NT2/D1 (cell line): ENCODE data around the gene HBB.
A peak's percentile ranks its signal among the peaks of the same experiment; 100 is the strongest.
"Not testable (repeated sequence)": the region's sequence is repeated elsewhere in the genome, so short reads cannot be mapped to it uniquely, and the experiment has no call there.

Experiments used
- DNase-seq: peaks from one replicate; pipeline ENCODE4 v3.0.0-alpha.2; 2011; ENCODE audit warnings: low read depth, low spot score
- H3K27me3 ChIP-seq: 2 replicates; pipeline ENCODE4 v1.6.0; 2011; ENCODE audit warnings: mild to moderate bottlenecking; ENCODE audit not compliant: insufficient read length, insufficient read depth
- H3K36me3 ChIP-seq: 2 replicates; pipeline ENCODE4 v1.6.1; 2011; ENCODE audit warnings: mild to moderate bottlenecking, low read length, mixed read lengths; ENCODE audit not compliant: insufficient read depth, insufficient read length
- H3K4me1 ChIP-seq: 2 replicates; pipeline ENCODE4 v1.5.1; 2011; ENCODE audit not compliant: insufficient read depth, insufficient read length
- H3K4me3 ChIP-seq: 2 replicates; pipeline ENCODE4 v1.5.1; 2011; ENCODE audit warnings: low read depth; ENCODE audit not compliant: insufficient read length
- H3K9ac ChIP-seq: 2 replicates; pipeline ENCODE4 v1.6.0; 2011; ENCODE audit warnings: low read depth; ENCODE audit not compliant: insufficient read length
- H3K9me3 ChIP-seq: 2 replicates; pipeline ENCODE4 v1.5.1; 2011; ENCODE audit warnings: mild to moderate bottlenecking, low read length; ENCODE audit not compliant: insufficient read depth
- SUZ12 ChIP-seq: IDR thresholded peaks from 2 replicates; pipeline ENCODE4 v1.6.1; 2011; ENCODE audit not compliant: insufficient read length, insufficient read depth; ENCODE audit errors: extremely low read depth
- YY1 ChIP-seq: IDR thresholded peaks from 2 replicates; pipeline ENCODE4 v1.6.1; 2011; ENCODE audit not compliant: insufficient read length, insufficient read depth
- ZNF274 ChIP-seq: IDR thresholded peaks from 2 replicates; pipeline ENCODE4 v1.6.1; 2011; ENCODE audit warnings: mild to moderate bottlenecking, low read depth, low read length

Gene HBB

DNA sequence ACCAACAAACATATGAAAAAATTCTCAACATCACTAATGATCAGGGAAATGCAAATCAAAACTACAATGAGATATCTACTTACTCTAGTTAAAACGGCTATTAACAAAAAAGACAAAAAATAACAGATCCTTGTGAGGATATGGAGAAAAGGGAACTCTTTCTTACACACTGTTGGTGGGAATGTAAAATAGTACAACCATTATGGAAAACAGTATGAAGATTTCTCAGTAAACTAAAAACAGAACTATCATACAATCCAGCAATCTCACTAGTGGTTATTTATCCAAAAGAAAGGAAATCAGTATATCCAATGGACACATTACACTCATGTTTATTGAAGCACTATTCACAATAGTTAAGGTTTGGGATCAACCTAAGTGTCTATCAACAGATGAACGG lies 39.0 kb upstream of the HBB start:
- no peaks in the 10 kb centered on the region for H3K4me1 ChIP-seq
- H3K9me3 ChIP-seq: no peaks in the 10 kb centered on the region
- H3K4me3 ChIP-seq: no peak overlapping the region
- no peak for DNase-seq
- no peaks in the 10 kb centered on the region for H3K27me3 ChIP-seq
- TF ChIP-seq SUZ12 (no peak), YY1 (no peak)
- H3K9ac ChIP-seq: no peak overlapping the region
- H3K36me3 ChIP-seq: no peaks in the 10 kb centered on the region

DNA sequence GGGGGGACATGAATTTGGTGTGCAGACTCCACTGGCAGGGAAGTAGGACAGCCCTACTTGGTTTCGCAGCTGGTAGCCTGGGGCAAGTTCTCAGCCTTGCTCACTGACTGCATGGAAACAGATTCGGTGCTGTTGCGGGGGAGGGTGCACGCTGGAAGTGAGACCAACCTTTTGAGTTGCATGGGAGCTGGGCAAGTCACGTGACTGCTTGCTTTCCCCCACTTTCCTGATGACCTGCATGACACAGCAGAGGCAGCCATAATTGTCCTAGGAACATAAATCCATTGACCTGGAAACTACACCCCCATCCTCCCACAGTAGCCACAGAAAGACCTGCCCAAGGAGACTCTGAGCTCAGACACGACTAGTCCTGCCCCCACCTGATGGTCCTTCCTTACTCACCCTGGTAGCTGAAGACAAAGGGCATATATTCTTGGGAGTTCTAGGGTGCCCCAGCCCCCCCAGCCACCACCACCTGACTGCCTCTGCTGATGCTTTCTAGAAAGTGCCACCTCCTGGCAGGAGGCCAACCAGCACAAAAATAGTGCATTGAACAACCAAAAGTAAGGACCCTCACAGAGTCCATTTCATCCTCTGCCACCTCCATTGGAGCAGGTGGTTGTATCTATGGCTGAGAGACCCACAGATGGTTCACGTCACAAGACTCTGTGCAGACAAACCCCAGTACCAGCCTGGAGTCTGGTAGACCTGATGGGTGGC lies 31.8 kb upstream of the HBB start:
- Histone ChIP-seq H3K4me1 (peaks cover 6% of the 10 kb centered on the region), H3K36me3 (no peaks in the 10 kb centered on the region), H3K9ac (no peak overlapping the region), H3K27me3 (no peaks in the 10 kb centered on the region), H3K4me3 (no peak overlapping the region), H3K9me3 (no peaks in the 10 kb centered on the region)
- peak; percentile 71 for DNase-seq
- no peak for TF ChIP-seq ZNF274
- TF ChIP-seq YY1: peak; percentile 51
- TF ChIP-seq SUZ12: no peak

DNA sequence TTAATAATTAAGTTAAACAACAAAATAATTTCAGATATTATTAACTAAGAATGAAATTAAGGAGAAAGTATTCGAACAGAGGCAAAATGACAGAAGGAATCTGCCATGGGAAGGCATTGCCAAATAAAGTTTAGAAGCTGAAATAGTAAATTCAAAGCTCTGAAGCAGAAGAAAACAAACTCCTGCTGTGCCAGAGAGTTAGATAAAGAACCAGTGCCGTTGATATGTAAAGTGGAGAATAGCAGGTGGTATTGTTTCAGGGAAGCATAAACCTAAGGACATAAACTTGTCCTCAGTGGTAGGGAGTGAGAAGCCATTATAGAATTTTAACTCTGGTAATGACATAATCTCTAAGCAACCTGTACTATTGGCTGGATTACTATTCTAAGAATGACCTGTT lies 30.4 kb upstream of the HBB start:
- Histone ChIP-seq H3K9ac (no peak overlapping the region), H3K4me1 (peaks cover 6% of the 10 kb centered on the region), H3K36me3 (no peaks in the 10 kb centered on the region), H3K27me3 (no peaks in the 10 kb centered on the region), H3K4me3 (no peak overlapping the region), H3K9me3 (no peaks in the 10 kb centered on the region)
- DNase-seq: peak; percentile 60
- no peak for TF ChIP-seq ZNF274
- no peak for TF ChIP-seq SUZ12
- TF ChIP-seq YY1: no peak

DNA sequence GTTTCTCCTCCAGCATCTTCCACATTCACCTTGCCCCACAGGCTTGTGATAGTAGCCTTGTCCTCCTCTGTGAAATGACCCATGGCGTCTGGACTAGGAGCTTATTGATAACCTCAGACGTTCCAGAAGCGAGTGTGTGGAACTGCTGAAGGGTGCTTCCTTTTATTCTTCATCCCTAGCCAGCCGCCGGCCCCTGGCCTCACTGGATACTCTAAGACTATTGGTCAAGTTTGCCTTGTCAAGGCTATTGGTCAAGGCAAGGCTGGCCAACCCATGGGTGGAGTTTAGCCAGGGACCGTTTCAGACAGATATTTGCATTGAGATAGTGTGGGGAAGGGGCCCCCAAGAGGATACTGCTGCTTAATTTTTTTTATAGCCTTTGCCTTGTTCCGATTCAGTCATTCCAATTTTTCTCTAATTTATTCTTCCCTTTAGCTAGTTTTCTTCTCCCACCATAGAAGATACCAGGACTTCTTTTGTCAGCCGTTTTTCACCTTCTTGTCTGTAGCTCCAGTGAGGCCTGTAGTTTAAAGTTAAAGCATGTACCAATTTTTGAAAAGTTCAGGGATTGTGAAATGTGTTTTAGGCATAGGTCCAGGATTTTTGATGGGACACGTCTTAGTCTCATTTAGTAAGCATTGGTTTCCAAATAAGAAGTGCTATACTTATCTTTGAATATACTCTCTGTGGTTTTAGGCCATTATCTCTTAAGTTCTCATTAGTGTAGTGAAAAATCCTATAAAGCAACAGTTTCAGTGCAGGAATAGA lies 28.0 kb upstream of the HBB start, which contains the start of gene HBG2:
Gene HBG2, minus strand, starts transcription at position 136 of the 768 bp plus-strand sequence. Its CDS starts 53 bp downstream, at position 83.
- not testable (repeated sequence) for H3K9ac ChIP-seq, H3K36me3 ChIP-seq, H3K27me3 ChIP-seq, DNase-seq, H3K4me1 ChIP-seq, H3K4me3 ChIP-seq, H3K9me3 ChIP-seq

DNA sequence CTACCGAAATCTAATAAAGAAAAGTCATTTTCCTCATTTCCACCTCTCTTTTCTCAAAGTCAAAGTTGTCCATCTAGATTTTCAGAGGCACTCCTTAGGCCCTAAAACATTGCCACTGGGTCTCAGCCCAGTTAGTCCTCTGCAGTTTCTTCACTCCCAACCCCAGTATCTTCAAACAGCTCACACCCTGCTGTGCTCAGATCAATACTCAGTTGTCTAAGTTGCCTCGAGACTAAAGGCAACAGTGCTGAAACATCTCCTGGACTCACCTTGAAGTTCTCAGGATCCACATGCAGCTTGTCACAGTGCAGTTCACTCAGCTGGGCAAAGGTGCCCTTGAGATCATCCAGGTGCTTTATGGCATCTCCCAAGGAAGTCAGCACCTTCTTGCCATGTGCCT lies 27.2 kb upstream of the HBB start:
- H3K9ac ChIP-seq, H3K9me3 ChIP-seq, H3K27me3 ChIP-seq, H3K4me1 ChIP-seq, H3K36me3 ChIP-seq, DNase-seq, H3K4me3 ChIP-seq: not testable (repeated sequence)

DNA sequence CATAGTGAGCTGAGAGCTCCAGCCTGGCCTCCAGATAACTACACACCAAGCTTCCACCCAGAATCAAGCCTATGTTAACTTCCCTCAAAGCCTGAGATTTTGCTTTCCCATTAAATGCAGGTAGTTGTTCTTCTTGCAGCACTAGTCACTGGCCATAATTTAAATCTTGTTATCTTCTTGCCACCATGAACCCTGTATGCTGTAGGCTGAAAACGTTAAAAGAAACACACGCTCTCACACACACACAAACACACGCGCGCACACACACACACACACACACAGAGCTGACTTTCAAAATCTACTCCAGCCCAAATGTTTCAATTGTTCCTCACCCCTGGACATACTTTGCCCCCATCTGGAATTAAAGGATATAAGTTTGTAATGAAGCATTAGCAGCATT lies 26.6 kb upstream of the HBB start:
- not testable (repeated sequence) for DNase-seq, H3K4me1 ChIP-seq, H3K9ac ChIP-seq, H3K36me3 ChIP-seq, H3K4me3 ChIP-seq, H3K27me3 ChIP-seq, H3K9me3 ChIP-seq

DNA sequence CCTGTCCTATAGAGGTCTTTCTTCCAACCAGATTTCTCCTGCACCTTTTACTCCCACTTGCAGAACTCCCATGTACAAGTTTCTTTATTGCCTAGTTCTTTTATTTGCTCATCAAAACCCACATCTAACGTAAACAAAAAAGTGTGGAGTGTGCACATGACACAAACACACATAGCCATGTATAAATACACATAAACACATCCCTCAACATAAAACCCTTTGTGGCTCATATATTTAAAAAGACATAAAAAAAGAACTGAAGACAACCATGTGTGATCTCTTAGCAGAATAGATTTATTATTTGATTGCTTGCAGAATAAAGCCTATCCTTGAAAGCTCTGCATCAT lies 26.0 kb upstream of the HBB start:
- Histone ChIP-seq H3K9me3 (no peaks in the 10 kb centered on the region), H3K27me3 (no peaks in the 10 kb centered on the region), H3K36me3 (no peaks in the 10 kb centered on the region), H3K4me1 (no peaks in the 10 kb centered on the region), H3K4me3 (no peak overlapping the region), H3K9ac (no peak overlapping the region)
- no peak for TF ChIP-seq SUZ12
- TF ChIP-seq ZNF274: no peak
- TF ChIP-seq YY1: no peak
- DNase-seq: no peak
